Ishikawa (cell line): ENCODE measurements around the gene DNAJC18.

Experiments used
- CEBPB ChIP-seq: IDR thresholded peaks from 2 replicates; pipeline ENCODE4 v1.6.1; 2012
- CREB1 ChIP-seq: IDR thresholded peaks from 2 replicates; pipeline ENCODE4 v1.6.1; 2012; ENCODE audit warnings: low read depth
- EGR1 ChIP-seq: IDR thresholded peaks from 2 replicates; pipeline ENCODE4 v1.6.1; 2012
- EP300 ChIP-seq: IDR thresholded peaks from 2 replicates; pipeline ENCODE4 v1.6.1; 2012; ENCODE audit warnings: borderline replicate concordance
- FOXM1 ChIP-seq: IDR thresholded peaks from 2 replicates; pipeline ENCODE4 v1.6.1; 2012; ENCODE audit warnings: low read depth, borderline replicate concordance
- NFIC ChIP-seq: IDR thresholded peaks from 2 replicates; pipeline ENCODE4 v1.6.1; 2012
- RAD21 ChIP-seq: IDR thresholded peaks from 2 replicates; pipeline ENCODE4 v1.6.1; 2012; ENCODE audit warnings: low read depth
- TAF1 ChIP-seq: IDR thresholded peaks from 2 replicates; pipeline ENCODE4 v1.6.1; 2012; ENCODE audit warnings: low read depth, mild to moderate bottlenecking
- TCF12 ChIP-seq: IDR thresholded peaks from 2 replicates; pipeline ENCODE4 v1.6.1; 2012; ENCODE audit warnings: low read depth
- TEAD4 ChIP-seq: IDR thresholded peaks from 2 replicates; pipeline ENCODE4 v1.6.1; 2012
- YY1 ChIP-seq: IDR thresholded peaks from 2 replicates; pipeline ENCODE4 v1.6.1; 2012; ENCODE audit warnings: low read depth
- ZBTB7A ChIP-seq: IDR thresholded peaks from 2 replicates; pipeline ENCODE4 v1.6.1; 2012; ENCODE audit warnings: low read depth
- TF ChIP-seq, protein P1 (sequence below): IDR thresholded peaks from 2 replicates; pipeline ENCODE4 v1.6.1; 2012; ENCODE audit warnings: low read depth, mild to moderate bottlenecking
- TF ChIP-seq, protein P2 (sequence below): IDR thresholded peaks from 2 replicates; pipeline ENCODE4 v1.6.1; 2012
- TF ChIP-seq, protein P3 (sequence below): IDR thresholded peaks from 2 replicates; pipeline ENCODE4 v1.6.1; 2012

DNAJC18 gene

DNA sequence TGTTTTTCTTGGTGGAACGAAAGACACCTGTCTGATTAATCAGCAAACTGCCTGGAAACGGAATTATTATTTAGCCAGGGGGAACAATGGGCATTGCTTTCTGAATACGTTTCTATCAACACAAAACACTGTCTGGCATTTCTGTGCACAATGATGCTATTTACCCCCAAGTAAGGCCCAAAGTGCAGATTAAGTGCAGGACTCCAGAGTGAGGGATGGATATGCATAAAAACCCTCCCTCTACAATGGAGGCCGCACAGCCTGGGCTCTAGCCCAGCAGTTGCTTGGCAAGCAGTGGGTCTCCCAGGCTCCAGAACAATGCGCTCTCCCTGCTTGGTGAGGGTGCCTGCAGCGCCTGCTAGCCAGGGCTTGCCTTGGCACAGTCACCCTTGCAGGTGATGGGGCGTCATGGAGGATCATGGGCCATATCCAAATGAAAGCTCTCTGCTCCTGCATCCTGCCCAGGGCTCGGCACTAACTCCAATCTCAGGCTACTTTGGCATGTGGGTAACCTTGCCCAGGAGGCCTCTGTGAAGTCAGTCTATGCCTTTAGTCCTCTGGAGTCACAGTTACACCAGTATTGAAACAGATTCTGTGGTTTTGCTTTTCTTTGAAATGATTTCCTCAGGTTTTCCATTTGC is 24.0 kb downstream of the DNAJC18 start:
- TF ChIP-seq, protein P1, sequence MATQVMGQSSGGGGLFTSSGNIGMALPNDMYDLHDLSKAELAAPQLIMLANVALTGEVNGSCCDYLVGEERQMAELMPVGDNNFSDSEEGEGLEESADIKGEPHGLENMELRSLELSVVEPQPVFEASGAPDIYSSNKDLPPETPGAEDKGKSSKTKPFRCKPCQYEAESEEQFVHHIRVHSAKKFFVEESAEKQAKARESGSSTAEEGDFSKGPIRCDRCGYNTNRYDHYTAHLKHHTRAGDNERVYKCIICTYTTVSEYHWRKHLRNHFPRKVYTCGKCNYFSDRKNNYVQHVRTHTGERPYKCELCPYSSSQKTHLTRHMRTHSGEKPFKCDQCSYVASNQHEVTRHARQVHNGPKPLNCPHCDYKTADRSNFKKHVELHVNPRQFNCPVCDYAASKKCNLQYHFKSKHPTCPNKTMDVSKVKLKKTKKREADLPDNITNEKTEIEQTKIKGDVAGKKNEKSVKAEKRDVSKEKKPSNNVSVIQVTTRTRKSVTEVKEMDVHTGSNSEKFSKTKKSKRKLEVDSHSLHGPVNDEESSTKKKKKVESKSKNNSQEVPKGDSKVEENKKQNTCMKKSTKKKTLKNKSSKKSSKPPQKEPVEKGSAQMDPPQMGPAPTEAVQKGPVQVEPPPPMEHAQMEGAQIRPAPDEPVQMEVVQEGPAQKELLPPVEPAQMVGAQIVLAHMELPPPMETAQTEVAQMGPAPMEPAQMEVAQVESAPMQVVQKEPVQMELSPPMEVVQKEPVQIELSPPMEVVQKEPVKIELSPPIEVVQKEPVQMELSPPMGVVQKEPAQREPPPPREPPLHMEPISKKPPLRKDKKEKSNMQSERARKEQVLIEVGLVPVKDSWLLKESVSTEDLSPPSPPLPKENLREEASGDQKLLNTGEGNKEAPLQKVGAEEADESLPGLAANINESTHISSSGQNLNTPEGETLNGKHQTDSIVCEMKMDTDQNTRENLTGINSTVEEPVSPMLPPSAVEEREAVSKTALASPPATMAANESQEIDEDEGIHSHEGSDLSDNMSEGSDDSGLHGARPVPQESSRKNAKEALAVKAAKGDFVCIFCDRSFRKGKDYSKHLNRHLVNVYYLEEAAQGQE = no peak
- TF ChIP-seq EP300 (no peak), CEBPB (no peak), EGR1 (no peak), FOXM1 (no peak), YY1 (no peak), ZBTB7A (no peak), RAD21 (no peak), CREB1 (no peak), TCF12 (no peak), TAF1 (no peak), TEAD4 (no peak), NFIC (no peak)
- TF ChIP-seq, protein P2, sequence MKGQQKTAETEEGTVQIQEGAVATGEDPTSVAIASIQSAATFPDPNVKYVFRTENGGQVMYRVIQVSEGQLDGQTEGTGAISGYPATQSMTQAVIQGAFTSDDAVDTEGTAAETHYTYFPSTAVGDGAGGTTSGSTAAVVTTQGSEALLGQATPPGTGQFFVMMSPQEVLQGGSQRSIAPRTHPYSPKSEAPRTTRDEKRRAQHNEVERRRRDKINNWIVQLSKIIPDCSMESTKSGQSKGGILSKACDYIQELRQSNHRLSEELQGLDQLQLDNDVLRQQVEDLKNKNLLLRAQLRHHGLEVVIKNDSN = no peak
- TF ChIP-seq, protein P3, sequence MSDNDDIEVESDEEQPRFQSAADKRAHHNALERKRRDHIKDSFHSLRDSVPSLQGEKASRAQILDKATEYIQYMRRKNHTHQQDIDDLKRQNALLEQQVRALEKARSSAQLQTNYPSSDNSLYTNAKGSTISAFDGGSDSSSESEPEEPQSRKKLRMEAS = no peak

DNA sequence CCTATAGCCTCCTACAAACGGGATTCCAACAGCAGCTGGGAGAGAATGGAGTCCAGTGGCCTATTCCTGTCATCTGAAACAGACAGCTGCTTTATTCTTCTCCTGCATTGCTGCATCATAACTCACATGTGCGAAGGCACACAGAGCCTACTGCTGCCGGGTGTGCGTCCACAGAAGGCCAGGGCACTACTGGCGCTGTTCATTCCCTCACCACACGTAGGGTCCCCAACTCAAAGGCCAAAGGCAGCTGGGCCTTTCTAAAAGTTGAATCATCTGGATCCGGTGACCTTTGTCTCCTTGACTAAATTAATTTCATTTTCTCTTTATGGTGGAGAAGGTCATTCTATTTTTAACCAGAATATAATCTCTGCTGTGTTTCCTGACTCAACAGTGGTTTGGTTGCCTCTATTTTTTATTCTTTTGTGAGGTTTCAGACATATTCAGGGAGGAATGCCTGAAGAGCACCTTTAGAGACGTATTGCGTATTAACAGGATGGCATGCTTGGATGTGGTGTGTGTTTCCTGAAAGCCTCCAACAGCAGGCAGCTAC is 24.7 kb downstream of the DNAJC18 start:
- no peak for TF ChIP-seq CREB1

DNA sequence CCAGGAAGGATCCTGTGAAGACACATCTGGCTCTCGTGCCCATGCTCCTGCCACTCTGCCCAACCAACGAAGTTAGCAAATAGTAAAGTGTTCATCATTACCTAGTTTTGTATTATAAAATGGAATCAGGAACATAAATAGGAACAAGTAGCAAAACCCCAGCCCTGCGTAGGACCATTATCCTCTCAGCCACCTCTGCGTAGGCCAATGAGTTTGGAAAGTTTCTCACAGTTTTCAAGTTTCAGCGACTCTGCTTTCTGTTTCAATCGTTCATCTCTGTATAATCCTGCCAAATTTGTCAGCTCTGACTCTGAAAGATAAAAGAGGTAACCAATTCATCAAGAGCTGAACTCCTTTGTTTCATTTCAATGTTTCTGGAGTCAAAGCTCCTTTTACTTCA is 25.4 kb downstream of the DNAJC18 start:
- TF ChIP-seq, protein P3 = no peak
- TF ChIP-seq EP300 (no peak), TAF1 (no peak), EGR1 (no peak), TEAD4 (no peak), ZBTB7A (no peak), TCF12 (no peak), NFIC (no peak)
- TF ChIP-seq, protein P2 = no peak

DNA sequence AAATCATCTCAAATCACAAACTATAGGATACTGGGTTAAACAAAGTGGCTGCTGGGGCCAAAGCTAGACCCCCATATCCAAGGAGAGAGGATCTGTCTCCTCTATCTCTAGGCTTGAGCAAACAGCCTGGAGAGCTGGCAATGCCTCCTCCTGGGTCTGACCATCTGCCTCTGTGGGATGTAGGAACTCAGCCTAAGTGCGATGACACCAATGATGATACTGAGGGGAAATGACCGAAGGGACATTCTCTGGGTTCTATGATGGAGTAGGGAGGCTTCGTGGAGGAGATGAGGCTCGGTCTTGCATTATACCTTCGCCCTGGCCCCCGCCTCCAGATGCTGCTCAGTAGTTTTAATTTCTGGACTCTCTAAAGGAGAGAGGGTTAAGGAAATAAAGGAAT is 26.2 kb downstream of the DNAJC18 start:
- TF ChIP-seq YY1 (no peak), TEAD4 (no peak), ZBTB7A (no peak), TAF1 (no peak), CEBPB (no peak), FOXM1 (no peak), CREB1 (no peak), EP300 (no peak)
- TF ChIP-seq, protein P3 = no peak

DNA sequence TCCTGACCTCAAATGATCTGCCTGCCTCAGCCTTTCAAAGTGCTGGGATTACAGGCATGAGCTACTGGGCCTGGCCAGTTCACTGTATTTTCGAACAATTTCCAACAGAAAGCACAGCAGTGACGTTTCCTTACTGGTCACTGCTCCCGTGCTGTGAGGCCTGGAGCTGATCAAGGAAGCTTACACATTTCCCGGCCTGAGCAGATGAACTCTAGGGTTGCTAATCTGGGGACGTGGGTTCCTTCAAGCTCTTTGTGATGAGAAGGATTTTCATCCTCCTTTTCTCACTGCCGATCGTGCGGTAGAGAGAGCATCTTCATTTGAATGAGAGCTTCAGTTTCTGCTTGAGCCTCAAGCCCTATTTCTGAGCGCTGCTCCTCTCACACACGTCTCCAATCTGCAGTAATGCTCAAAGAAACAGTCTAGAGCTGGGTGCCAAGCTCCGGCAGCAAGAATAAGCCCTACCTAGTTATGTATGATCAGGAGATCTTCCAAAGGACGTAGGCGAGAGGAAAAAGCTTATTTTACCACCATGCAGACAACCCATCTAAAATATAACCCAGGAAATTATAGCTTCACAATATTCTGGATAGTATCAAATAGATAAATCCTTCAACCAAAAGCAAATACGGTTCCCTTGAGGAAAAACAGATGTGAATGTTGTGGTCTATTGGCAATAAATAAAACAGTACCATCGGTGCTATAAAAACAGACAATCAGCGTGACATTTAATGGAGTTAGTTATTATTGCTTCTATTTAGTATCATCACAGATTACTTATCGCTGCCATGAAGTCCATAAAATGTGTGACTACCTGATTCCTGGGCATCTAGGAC is 28.1 kb downstream of the DNAJC18 start:
- TF ChIP-seq, protein P3 = no peak
- TF ChIP-seq ZBTB7A (no peak), EP300 (no peak), TCF12 (no peak), TAF1 (no peak), CREB1 (no peak), NFIC (no peak)
- TF ChIP-seq, protein P1 = no peak
- TF ChIP-seq, protein P2 = no peak
